Measurements from ENCODE around the gene SLC45A1. TPM values are rescaled to one million over a fixed set of nuclear protein-coding genes. Genes with fewer than 3 reads are reported as not detected.

SLC45A1 gene
- total and polyA plus RNA-seq, 2 experiments from 2014 or later = 0.27 to 1.0 TPM

- Histone ChIP-seq H3K4me3 (no peak overlapping the region), H3K9me2 (replicated peaks; ENCODE audit: insufficient read depth) (no peaks in the 10 kb centered on the region), H3K4me1 (ENCODE audit: insufficient read depth) (no peaks in the 10 kb centered on the region), H2AFZ (no peak overlapping the region), H3K36me3 (replicated peaks; ENCODE audit: insufficient read depth, low read depth) (no peaks in the 10 kb centered on the region), H3K27me3 (no peaks in the 10 kb centered on the region), H3K27ac (no peak overlapping the region), H3K9me3 (ENCODE audit: low read depth) (no peaks in the 10 kb centered on the region), H3K4me2 (no peak overlapping the region), H4K20me1 (ENCODE audit: insufficient read depth, poor library complexity, severe bottlenecking) (peaks cover 10% of the 10 kb centered on the region), H3K79me2 (no peaks in the 10 kb centered on the region)
- TF ChIP-seq EZH2phosphoT487 (IDR thresholded peaks at IDR 0.05; ENCODE audit: low read depth, severe bottlenecking, unreplicated experiment) (no peak), EZH2 (IDR thresholded peaks at IDR 0.05; ENCODE audit: borderline replicate concordance) (no peak)
- TF ChIP-seq, protein P1, sequence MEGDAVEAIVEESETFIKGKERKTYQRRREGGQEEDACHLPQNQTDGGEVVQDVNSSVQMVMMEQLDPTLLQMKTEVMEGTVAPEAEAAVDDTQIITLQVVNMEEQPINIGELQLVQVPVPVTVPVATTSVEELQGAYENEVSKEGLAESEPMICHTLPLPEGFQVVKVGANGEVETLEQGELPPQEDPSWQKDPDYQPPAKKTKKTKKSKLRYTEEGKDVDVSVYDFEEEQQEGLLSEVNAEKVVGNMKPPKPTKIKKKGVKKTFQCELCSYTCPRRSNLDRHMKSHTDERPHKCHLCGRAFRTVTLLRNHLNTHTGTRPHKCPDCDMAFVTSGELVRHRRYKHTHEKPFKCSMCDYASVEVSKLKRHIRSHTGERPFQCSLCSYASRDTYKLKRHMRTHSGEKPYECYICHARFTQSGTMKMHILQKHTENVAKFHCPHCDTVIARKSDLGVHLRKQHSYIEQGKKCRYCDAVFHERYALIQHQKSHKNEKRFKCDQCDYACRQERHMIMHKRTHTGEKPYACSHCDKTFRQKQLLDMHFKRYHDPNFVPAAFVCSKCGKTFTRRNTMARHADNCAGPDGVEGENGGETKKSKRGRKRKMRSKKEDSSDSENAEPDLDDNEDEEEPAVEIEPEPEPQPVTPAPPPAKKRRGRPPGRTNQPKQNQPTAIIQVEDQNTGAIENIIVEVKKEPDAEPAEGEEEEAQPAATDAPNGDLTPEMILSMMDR (IDR thresholded peaks at IDR 0.05; ENCODE audit: poor library complexity) = no peak
- DNase-seq (ENCODE audit: low spot score) = no peak
- WGBS (ENCODE audit: low lambda C conversion rate, missing lambda C conversion rate) = 94% methylated on average over 22 of the region's 24 CpGs
These were observed 37.7 kb downstream of the SLC45A1 start for GRCh38 chr1:8355439-8356255.

- Histone ChIP-seq H3K4me2 (no peak overlapping the region), H3K4me3 (no peak overlapping the region), H3K9me3 (ENCODE audit: low read depth) (no peaks in the 10 kb centered on the region), H2AFZ (no peak overlapping the region), H3K79me2 (no peaks in the 10 kb centered on the region), H3K27ac (no peak overlapping the region), H3K9me2 (replicated peaks; ENCODE audit: insufficient read depth) (no peaks in the 10 kb centered on the region), H3K4me1 (ENCODE audit: insufficient read depth) (no peaks in the 10 kb centered on the region), H4K20me1 (ENCODE audit: insufficient read depth, poor library complexity, severe bottlenecking) (peaks cover 10% of the 10 kb centered on the region), H3K27me3 (no peaks in the 10 kb centered on the region), H3K36me3 (replicated peaks; ENCODE audit: insufficient read depth, low read depth) (no peaks in the 10 kb centered on the region)
- TF ChIP-seq EZH2 (IDR thresholded peaks at IDR 0.05; ENCODE audit: borderline replicate concordance) = no peak
- TF ChIP-seq, protein P1 (IDR thresholded peaks at IDR 0.05; ENCODE audit: poor library complexity) = no peak
- TF ChIP-seq EZH2phosphoT487 (IDR thresholded peaks at IDR 0.05; ENCODE audit: low read depth, severe bottlenecking, unreplicated experiment) = no peak
- WGBS (ENCODE audit: low lambda C conversion rate, missing lambda C conversion rate) = 96% methylated on average over 23 of the region's 27 CpGs
- no peak for DNase-seq (ENCODE audit: low spot score)
These were observed 38.6 kb downstream of the SLC45A1 start for GRCh38 chr1:8356256-8357209.

DNA sequence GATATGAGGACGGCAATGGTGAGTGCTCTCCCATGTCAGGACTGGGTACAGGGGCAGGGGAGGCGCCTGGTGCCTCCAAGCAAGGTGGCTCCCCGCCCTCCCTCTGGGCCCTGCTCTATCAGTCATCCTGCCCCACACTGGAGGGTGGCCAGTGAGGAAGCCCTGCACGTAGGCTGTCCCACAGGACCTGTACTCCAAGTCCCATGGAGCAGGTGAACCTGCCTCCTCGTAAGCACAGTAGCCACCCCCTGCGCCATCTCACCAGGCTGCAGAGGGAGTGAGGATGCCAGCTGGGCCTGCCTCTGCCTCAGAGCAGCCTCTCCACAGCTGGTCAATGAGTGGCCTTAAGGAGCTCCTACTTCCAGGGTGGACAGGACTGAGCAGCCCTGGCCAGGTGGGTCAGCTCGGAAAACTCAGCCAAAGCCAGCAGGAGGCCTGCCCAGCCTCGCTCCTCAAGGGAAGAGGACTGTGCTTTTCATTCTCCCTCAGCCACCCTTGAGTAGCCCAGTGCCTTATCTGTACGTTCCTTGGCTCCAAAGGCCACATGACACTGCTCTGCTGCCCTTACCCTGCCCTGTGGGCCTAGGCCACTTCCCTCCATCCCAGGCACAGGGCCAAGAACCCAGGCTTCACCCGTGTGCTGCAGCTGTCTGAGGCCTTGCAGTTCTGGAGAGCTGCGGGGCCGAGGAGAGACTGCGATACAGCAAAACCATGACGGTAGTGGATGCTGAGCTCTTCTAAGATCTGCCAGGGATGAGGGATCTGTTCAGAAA is 39.6 kb downstream of the SLC45A1 start:
- TF ChIP-seq, protein P1 (IDR thresholded peaks at IDR 0.05; ENCODE audit: poor library complexity) = no peak
- TF ChIP-seq EZH2phosphoT487 (IDR thresholded peaks at IDR 0.05; ENCODE audit: low read depth, severe bottlenecking, unreplicated experiment) = no peak
- TF ChIP-seq EZH2 (IDR thresholded peaks at IDR 0.05; ENCODE audit: borderline replicate concordance) = no peak
- Histone ChIP-seq H3K27ac (no peak overlapping the region), H2AFZ (no peak overlapping the region), H3K9me3 (ENCODE audit: low read depth) (no peaks in the 10 kb centered on the region), H3K4me3 (no peak overlapping the region), H3K4me1 (ENCODE audit: insufficient read depth) (no peaks in the 10 kb centered on the region), H3K27me3 (no peaks in the 10 kb centered on the region), H3K36me3 (replicated peaks; ENCODE audit: insufficient read depth, low read depth) (no peaks in the 10 kb centered on the region), H4K20me1 (ENCODE audit: insufficient read depth, poor library complexity, severe bottlenecking) (peaks cover 12% of the 10 kb centered on the region), H3K9me2 (replicated peaks; ENCODE audit: insufficient read depth) (no peaks in the 10 kb centered on the region), H3K79me2 (peaks cover 3% of the 10 kb centered on the region), H3K4me2 (no peak overlapping the region)
- WGBS (ENCODE audit: low lambda C conversion rate, missing lambda C conversion rate) = 96% methylated on average over 14 of the region's 14 CpGs
- DNase-seq (ENCODE audit: low spot score) = no peak
